ENCODE results near the gene TP53RK. TPM values are rescaled to one million over a fixed set of nuclear protein-coding genes. Genes with fewer than 3 reads are reported as not detected.

TP53RK gene
- total and polyA plus RNA-seq, 2 of the 13 experiments (the other 11 are each of a cell fraction or from before 2014, with no cell fraction given): 12.9 to 25.5 TPM

- TF ChIP-seq ZBTB33 (CRISPR knock-in tag; IDR thresholded peaks at IDR 0.05): peak; percentile 94
- no peak for TF ChIP-seq FOXM1 (CRISPR knock-in tag; IDR thresholded peaks at IDR 0.05)
- TF ChIP-seq ZNF24 (IDR thresholded peaks at IDR 0.05): peak; percentile 70
- no peak for TF ChIP-seq SOX6 (IDR thresholded peaks at IDR 0.05)
- peak; percentile 100 for TF ChIP-seq SOX6 (CRISPR knock-in tag; IDR thresholded peaks at IDR 0.05)
- TF ChIP-seq HDAC6 (IDR thresholded peaks at IDR 0.05; ENCODE audit: low read depth, low read length): no peak
- peak; percentile 88 for TF ChIP-seq ZC3H13 (CRISPR knock-in tag; IDR thresholded peaks at IDR 0.05)
- TF ChIP-seq NAIF1 (CRISPR knock-in tag; IDR thresholded peaks at IDR 0.05; ENCODE audit: borderline replicate concordance): peak; percentile 95
- TF ChIP-seq ZNF83 (CRISPR knock-in tag; IDR thresholded peaks at IDR 0.05; ENCODE audit: borderline replicate concordance): no peak
- no peak for TF ChIP-seq ZNF468 (CRISPR knock-in tag; IDR thresholded peaks at IDR 0.05)
- TF ChIP-seq GPBP1L1 (CRISPR knock-in tag; IDR thresholded peaks at IDR 0.05): no peak
- TF ChIP-seq PHF5A (CRISPR knock-in tag; IDR thresholded peaks at IDR 0.05; ENCODE audit: low read depth, unreplicated experiment): peak; percentile 96
- TF ChIP-seq ZFP90 (CRISPR knock-in tag; IDR thresholded peaks at IDR 0.05; ENCODE audit: borderline replicate concordance): peak; percentile 99
- peak; percentile 100 for TF ChIP-seq SMAD3 (CRISPR knock-in tag; IDR thresholded peaks at IDR 0.05)
- no peak for TF ChIP-seq ZNF17 (CRISPR knock-in tag; IDR thresholded peaks at IDR 0.05)
- TF ChIP-seq ZFP36L1 (CRISPR knock-in tag; IDR thresholded peaks at IDR 0.05): no peak; the same call in 1 of the 2 replicates
- TF ChIP-seq PITX1 (CRISPR knock-in tag; IDR thresholded peaks at IDR 0.05): peak; percentile 100
- TF ChIP-seq ARID2 (CRISPR knock-in tag; IDR thresholded peaks at IDR 0.05; ENCODE audit: borderline replicate concordance): no peak
- TF ChIP-seq CENPT (CRISPR knock-in tag; IDR thresholded peaks at IDR 0.05; ENCODE audit: low read depth): no peak
- TF ChIP-seq ZNF570 (CRISPR knock-in tag; IDR thresholded peaks at IDR 0.05; ENCODE audit: borderline replicate concordance): 0 out of 2 replicates have a peak, but pooled peaks have one; percentile 71
- peak; percentile 98 for TF ChIP-seq XRCC5 (optimal IDR thresholded peaks at IDR 0.05; ENCODE audit: low read length)
- peak; percentile 31; the same call in 1 of the 2 replicates for TF ChIP-seq ZBTB8A (CRISPR knock-in tag; IDR thresholded peaks at IDR 0.05; ENCODE audit: borderline replicate concordance, low read depth)
- 0 out of 2 replicates have a peak, but pooled peaks have one; percentile 58 for TF ChIP-seq ISX (CRISPR knock-in tag; conservative IDR thresholded peaks at IDR 0.05)
- TF ChIP-seq, protein P1, sequence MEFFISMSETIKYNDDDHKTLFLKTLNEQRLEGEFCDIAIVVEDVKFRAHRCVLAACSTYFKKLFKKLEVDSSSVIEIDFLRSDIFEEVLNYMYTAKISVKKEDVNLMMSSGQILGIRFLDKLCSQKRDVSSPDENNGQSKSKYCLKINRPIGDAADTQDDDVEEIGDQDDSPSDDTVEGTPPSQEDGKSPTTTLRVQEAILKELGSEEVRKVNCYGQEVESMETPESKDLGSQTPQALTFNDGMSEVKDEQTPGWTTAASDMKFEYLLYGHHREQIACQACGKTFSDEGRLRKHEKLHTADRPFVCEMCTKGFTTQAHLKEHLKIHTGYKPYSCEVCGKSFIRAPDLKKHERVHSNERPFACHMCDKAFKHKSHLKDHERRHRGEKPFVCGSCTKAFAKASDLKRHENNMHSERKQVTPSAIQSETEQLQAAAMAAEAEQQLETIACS (CRISPR knock-in tag; IDR thresholded peaks at IDR 0.05): peak; percentile 68
- TF ChIP-seq CHD4 (IDR thresholded peaks at IDR 0.05; ENCODE audit: borderline replicate concordance, low read length): peak; percentile 94; the same call in 1 of the 2 replicates
- peak; percentile 16 to 41; a peak in 2 of 4 replicates for TF ChIP-seq MAFK (conservative IDR thresholded peaks at IDR 0.05 in 1 of 2, IDR thresholded peaks at IDR 0.05 in 1 of 2; ENCODE audit: low read length in 2 of 2)
Measured at GRCh38 chr20:46666818-46667515, 22.3 kb downstream of the TP53RK start (continued).

All from HepG2 (cell line).